DND-41 (cell line): ENCODE results near the gene TASOR2.

Experiments
- ATAC-seq: fragments of 200-7000 bp; cut with Tn5 transposase; 3 replicates; pipeline ENCODE4 v1.9.1; 2021; ENCODE audit warnings: low read depth; ENCODE audit not compliant: insufficient read depth
- DNase-seq: peaks from one replicate; pipeline ENCODE4 v3.0.0-alpha.2; 2020
- H2AFZ ChIP-seq: 2 replicates; pipeline ENCODE4 v1.6.0; 2012; ENCODE audit warnings: low read depth, low read length
- H3K27ac ChIP-seq: 2 replicates; pipeline ENCODE4 v1.5.1; 2012; ENCODE audit warnings: low read length, inconsistent platforms
- H3K27me3 ChIP-seq: fragments of 200-600 bp; sonication (generic); 2 replicates; pipeline ENCODE4 v1.6.0; 2012; ENCODE audit warnings: low read length, mild to moderate bottlenecking, inconsistent platforms; ENCODE audit not compliant: insufficient read depth, poor library complexity
- H3K36me3 ChIP-seq: 2 replicates; pipeline ENCODE4 v1.5.1; 2012; ENCODE audit warnings: low read length, inconsistent platforms; ENCODE audit not compliant: insufficient read depth
- H3K4me1 ChIP-seq: 2 replicates; pipeline ENCODE4 v1.5.1; 2012; ENCODE audit warnings: mild to moderate bottlenecking, low read length; ENCODE audit not compliant: insufficient read depth
- H3K4me2 ChIP-seq: 2 replicates; pipeline ENCODE4 v1.6.0; 2012; ENCODE audit warnings: mild to moderate bottlenecking, moderate library complexity, low read length, inconsistent platforms; ENCODE audit not compliant: insufficient read depth
- H3K4me3 ChIP-seq, 2 experiments: fragments of 200-600 bp in 1 of 2; shearing (Covaris generic) in 1 of 2; 2 replicates each; pipeline ENCODE4 v1.5.1; 2012 to 2016; ENCODE audit warnings: inconsistent platforms in 2 of 2, low read length in 2 of 2, mild to moderate bottlenecking in 2 of 2, low read depth in 1 of 2, moderate library complexity in 1 of 2
- H3K79me2 ChIP-seq: 2 replicates; pipeline ENCODE4 v1.6.0; 2012; ENCODE audit warnings: low read length, inconsistent platforms; ENCODE audit not compliant: insufficient read depth
- H3K9ac ChIP-seq: 2 replicates; pipeline ENCODE4 v1.6.0; 2012; ENCODE audit warnings: low read depth, mild to moderate bottlenecking, inconsistent platforms, low read length, moderate library complexity
- H3K9me3 ChIP-seq: 2 replicates; pipeline ENCODE4 v1.5.1; 2012; ENCODE audit warnings: low read length, moderate library complexity, mild to moderate bottlenecking, inconsistent platforms; ENCODE audit not compliant: insufficient read depth, severe bottlenecking
- H4K20me1 ChIP-seq: 2 replicates; pipeline ENCODE4 v1.6.0; 2012; ENCODE audit warnings: low read length; ENCODE audit not compliant: insufficient read depth
- EZH2 ChIP-seq: IDR thresholded peaks from 3 replicates; pipeline ENCODE4 v1.6.1; 2012; ENCODE audit warnings: borderline replicate concordance, low read depth, mild to moderate bottlenecking, moderate library complexity, low read length, inconsistent platforms; ENCODE audit not compliant: severe bottlenecking
- TF ChIP-seq, protein P1 (sequence below): IDR thresholded peaks from 2 replicates; pipeline ENCODE4 v1.5.1; 2012; ENCODE audit warnings: borderline replicate concordance, low read length, moderate library complexity, mild to moderate bottlenecking; ENCODE audit not compliant: poor library complexity, severe bottlenecking; ENCODE audit errors: extremely low read depth

TASOR2 gene

DNA sequence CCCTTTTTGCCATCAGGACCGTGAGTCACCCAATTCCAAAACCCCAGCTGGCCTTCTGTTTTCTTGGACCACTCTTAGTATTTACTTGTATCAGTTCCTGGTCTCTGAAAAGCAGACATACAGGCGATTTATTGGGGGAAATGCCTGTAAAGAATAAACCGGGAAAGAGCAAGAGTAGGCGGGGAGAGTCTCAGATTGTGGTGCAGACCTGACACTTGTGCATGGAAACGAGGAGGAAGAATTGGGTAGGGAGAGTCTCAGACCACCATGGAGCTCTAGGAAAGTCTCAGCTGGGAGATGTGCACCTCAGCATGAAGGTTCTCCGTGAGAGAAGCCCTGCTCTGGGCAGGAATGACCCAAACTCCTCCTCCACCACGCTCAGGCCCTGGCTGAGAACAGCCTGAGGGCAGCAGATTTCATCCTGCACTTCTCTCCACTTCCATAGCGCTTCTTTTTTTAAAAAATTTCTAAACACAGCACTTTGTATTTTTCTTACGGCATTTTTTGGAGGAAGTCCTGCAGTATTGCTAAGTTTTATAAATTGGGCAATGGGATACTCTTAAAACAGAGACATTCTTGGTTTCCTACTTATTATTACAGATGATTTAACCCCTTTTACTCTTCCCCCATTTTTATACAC is 6.1 kb upstream of the TASOR2 start:
- Histone ChIP-seq H3K9ac (no peak overlapping the region), H3K4me1 (no peaks in the 10 kb centered on the region), H3K27me3 (peaks cover 14% of the 10 kb centered on the region), H3K9me3 (no peaks in the 10 kb centered on the region), H3K4me2 (no peak overlapping the region), H2AFZ (no peak overlapping the region), H3K27ac (no peak overlapping the region), H3K4me3 (no peak overlapping the region), H3K79me2 (no peaks in the 10 kb centered on the region), H4K20me1 (no peaks in the 10 kb centered on the region), H3K36me3 (no peaks in the 10 kb centered on the region)
- DNase-seq, result no peak
- no peak for ATAC-seq
- TF ChIP-seq, protein P1, sequence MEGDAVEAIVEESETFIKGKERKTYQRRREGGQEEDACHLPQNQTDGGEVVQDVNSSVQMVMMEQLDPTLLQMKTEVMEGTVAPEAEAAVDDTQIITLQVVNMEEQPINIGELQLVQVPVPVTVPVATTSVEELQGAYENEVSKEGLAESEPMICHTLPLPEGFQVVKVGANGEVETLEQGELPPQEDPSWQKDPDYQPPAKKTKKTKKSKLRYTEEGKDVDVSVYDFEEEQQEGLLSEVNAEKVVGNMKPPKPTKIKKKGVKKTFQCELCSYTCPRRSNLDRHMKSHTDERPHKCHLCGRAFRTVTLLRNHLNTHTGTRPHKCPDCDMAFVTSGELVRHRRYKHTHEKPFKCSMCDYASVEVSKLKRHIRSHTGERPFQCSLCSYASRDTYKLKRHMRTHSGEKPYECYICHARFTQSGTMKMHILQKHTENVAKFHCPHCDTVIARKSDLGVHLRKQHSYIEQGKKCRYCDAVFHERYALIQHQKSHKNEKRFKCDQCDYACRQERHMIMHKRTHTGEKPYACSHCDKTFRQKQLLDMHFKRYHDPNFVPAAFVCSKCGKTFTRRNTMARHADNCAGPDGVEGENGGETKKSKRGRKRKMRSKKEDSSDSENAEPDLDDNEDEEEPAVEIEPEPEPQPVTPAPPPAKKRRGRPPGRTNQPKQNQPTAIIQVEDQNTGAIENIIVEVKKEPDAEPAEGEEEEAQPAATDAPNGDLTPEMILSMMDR, result no peak
- TF ChIP-seq EZH2, result no peak

DNA sequence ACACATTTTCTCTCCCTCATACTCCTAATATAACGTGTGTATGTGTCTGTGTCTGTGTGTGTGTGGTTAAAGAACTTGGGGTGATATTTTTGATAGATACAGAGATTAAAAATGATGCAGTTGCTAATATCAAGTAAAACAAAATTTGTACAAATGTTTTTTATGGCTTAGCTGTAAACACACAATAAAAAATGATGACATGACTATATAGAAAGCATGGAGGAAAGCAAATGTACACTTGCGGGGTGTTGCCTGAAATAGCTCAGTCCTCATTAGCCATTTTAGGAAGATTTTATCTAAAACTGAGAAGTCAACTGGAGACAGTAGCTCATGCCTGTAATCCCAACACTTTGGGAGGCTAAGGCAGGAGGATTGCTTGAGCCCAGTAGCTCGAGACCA is 5.6 kb upstream of the TASOR2 start:
- ATAC-seq, result no peak
- H2AFZ ChIP-seq, result no peak overlapping the region

DNA sequence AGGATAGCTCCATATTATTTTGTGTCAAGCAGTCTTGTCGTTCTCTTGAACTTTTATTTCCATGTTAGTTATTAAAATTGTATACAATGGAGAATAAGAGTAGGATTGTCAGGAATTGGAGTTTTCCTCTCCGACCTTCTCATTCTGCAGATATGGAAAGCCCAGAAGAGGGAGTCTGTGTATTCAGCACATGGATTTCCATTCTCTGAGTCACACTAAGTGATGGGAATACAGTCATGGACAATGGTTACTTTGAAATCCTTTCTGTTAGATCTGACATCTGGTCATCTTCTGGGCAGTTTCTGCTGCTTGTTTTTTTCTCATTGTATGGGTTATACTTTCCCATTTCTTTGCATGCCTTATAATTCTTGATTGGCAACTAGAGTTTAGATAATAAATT is 5.0 kb upstream of the TASOR2 start:
- H3K27ac ChIP-seq, result no peak overlapping the region
- H3K27me3 ChIP-seq, result peaks cover 14% of the 10 kb centered on the region
- no peak for ATAC-seq
- DNase-seq, result no peak
- H3K9me3 ChIP-seq, result no peaks in the 10 kb centered on the region
- no peaks in the 10 kb centered on the region for H4K20me1 ChIP-seq
- no peak overlapping the region for H2AFZ ChIP-seq
- no peak overlapping the region for H3K9ac ChIP-seq
- no peak overlapping the region for H3K4me3 ChIP-seq
- H3K4me1 ChIP-seq, result peaks cover 8% of the 10 kb centered on the region
- no peak overlapping the region for H3K4me2 ChIP-seq
- no peaks in the 10 kb centered on the region for H3K36me3 ChIP-seq
- TF ChIP-seq EZH2, result no peak
- TF ChIP-seq, protein P1, result no peak
- H3K79me2 ChIP-seq, result no peaks in the 10 kb centered on the region

More for the DNA sequence above, 5.6 kb upstream of the TASOR2 start:
- Histone ChIP-seq H3K4me2 (no peak overlapping the region), H3K4me1 (peaks cover 4% of the 10 kb centered on the region), H3K4me3 (no peak overlapping the region), H3K9me3 (no peaks in the 10 kb centered on the region), H4K20me1 (no peaks in the 10 kb centered on the region), H3K27me3 (peaks cover 14% of the 10 kb centered on the region), H3K36me3 (no peaks in the 10 kb centered on the region), H3K79me2 (no peaks in the 10 kb centered on the region), H3K27ac (no peak overlapping the region), H3K9ac (no peak overlapping the region)
- TF ChIP-seq, protein P1, result no peak
- TF ChIP-seq EZH2, result no peak
- no peak for DNase-seq
